Dermis blood vessel endothelial cell (primary cell): ENCODE measurements around the gene CACNA1S. TPM values are rescaled to one million over a fixed set of nuclear protein-coding genes. Genes with fewer than 3 reads are reported as not detected.

Source experiments
- DNase-seq: peaks from one replicate; pipeline ENCODE4 v3.0.0; 2010
- total RNA-seq: library from RNA; depleted of rRNA; stranded (reverse); fragments of >200 nt; gene quantifications from 2 replicates; pipeline ENCODE4 v1.2.3, GENCODE V29; 2014

CACNA1S gene
- total RNA-seq, 1 donor from 2014 or later: not detected

DNA sequence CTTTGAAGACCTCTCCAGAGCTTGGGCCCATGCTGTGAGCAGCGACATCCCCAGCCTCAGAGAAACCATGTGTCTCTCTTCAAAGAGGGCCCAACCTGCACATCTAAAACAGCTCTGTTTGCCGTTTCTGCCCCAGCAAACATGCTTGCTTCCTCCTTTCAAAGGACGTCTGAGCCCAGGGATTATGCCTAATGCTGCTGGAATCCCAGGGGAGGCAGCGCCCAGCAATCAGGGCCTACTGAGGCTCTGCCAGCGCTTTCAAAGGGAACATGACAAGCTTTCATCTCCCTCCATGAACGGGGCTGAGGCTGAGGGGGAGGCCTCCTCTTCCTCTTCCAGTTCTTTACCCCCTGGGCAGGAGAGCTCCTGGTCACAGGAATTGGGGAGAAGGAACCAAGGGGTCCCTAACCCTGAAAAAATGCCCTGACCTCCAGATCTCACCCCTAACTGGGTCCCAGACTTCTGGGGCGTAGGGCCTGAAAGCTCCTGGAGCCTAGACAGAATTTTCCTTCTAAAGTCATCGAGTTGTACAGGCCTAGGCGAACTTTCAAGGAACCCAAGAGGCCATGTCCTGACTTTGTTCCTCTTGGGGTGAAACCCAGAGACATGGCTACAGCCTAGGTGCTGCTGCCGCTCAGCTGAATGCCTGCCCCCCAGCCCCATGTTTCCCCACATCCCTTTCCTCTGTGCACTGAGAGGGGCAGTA lies 28.2 kb upstream of the CACNA1S start:
- DNase-seq: no peak

DNA sequence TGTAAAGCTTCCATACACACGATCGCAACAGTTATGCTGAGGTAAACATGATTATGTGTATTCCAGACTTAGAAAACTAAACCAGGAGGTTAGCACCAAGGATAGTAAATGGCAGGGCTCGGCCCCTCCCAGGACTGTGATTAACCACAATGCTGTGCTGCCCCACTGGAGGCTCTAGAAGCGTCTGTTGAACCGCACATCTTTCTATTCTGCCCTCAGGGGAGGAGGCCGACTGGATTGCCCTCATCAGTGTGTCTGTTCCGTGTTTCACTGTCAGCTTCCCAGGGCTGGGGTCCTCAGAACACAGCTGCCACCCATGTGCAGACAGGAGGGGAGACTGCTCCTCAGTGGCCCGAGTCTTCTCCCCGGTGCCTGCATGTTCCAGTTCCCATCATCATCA lies 27.5 kb upstream of the CACNA1S start:
- no peak for DNase-seq

GRCh38 chr1:201139306-201139705 lies 27.1 kb upstream of the CACNA1S start:
- no peak for DNase-seq

DNA sequence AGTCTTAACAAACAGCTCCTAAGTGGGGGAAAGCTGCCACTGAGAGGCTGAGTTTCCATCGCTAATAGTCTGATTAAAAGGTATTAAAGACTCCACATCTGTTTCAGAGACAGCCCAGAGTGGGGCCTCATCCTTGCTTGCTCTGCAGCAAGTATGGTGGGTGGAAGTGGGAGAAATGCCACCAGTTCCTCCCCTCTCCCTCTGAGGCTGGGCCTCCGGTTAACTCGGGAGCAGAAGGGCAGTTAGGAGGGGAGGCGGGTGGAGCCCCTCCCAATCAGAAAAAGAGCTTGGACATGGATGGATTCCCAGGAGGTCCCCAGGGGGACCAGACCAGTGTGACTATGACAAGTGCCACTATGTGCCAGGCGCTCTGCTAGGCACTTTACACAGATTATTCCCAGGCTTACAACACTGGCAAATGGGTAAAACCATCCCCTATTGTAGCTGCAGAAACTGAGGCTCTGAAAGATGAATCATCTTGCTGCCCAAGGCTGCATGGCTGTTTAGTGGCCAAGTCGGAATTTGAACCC lies 26.1 kb upstream of the CACNA1S start:
- no peak for DNase-seq

DNA sequence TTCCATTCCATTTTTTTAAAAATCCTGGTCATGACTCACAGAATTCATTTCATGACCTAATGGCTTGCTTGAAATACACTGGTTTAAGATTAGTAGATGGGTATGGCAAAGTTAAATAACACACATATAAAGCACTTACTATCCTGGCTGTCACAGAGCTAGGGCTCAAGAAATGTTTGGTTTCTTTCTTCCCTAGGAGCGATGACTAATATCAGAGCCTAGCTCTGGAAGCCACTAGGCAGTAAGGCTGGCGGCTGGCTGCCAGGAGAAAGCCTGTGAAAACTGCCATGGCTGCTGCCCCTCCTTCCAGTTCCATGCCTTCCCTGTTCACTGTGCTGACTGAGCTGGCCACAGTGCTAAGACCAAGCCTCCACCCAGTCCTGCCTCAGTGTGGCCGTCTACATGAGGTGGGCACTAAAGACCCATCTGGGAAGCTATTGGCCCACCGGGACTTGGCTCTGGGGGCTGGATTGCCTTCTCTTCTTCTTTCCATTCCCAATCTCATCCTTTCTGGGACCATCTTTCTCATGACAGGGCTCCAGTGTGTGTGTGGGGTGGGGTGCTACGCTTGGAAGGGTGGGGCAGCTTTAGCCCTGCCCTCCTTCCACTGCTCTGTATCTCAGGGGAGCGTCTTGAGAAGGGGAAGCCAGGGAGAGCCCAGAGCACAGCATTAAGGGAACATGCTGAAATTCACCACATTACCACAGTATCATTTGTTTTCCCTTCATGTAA lies 25.5 kb upstream of the CACNA1S start:
- peak; percentile 19 for DNase-seq

DNA sequence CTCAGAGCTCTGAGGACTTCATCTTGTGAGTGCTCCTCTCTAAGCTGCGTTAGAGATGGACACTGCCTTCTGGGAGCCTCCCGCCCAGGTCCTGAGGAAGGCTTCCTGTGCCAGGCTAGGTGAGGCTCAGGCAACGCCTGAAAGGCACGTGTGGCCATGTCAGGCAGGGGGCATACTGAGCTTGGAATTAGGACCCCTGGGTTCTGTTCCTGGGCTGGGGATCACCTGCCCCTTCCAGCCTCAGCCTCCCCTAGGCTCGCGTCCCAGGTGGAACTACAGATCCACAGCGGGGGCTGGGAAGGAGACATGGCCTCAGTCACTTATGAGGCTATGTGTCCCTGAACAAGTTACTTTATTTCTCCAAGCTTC lies 24.8 kb upstream of the CACNA1S start:
- DNase-seq: no peak

- no peak for DNase-seq
Observed at GRCh38 chr1:201136355-201137023, 24.3 kb upstream of the CACNA1S start.

GRCh38 chr1:201134405-201134804 lies 22.2 kb upstream of the CACNA1S start:
- DNase-seq: no peak

GRCh38 chr1:201131398-201131797 lies 19.2 kb upstream of the CACNA1S start:
- DNase-seq: no peak

GRCh38 chr1:201128962-201129361 lies 16.7 kb upstream of the CACNA1S start:
- no peak for DNase-seq

DNA sequence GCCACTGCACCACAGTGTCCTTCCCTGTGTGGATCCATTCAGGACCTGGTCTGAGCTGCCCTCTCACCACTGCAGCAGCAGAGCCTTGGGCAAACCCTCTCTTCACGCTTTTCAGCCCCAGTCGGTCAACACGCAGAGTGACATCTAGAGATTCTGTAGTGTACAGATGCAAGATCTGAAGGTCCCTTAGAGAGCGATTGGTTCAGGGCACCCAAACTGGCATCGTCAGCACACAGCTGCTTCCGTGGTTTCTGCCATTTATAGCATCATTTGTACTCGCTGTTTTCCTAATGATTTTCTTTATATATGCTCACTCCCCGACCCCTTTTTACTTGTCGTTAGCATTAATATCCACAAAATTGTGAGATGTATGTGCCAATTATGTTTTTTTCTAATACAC lies 16.2 kb upstream of the CACNA1S start:
- no peak for DNase-seq

GRCh38 chr1:201127755-201128455 lies 15.7 kb upstream of the CACNA1S start:
- no peak for DNase-seq

DNA sequence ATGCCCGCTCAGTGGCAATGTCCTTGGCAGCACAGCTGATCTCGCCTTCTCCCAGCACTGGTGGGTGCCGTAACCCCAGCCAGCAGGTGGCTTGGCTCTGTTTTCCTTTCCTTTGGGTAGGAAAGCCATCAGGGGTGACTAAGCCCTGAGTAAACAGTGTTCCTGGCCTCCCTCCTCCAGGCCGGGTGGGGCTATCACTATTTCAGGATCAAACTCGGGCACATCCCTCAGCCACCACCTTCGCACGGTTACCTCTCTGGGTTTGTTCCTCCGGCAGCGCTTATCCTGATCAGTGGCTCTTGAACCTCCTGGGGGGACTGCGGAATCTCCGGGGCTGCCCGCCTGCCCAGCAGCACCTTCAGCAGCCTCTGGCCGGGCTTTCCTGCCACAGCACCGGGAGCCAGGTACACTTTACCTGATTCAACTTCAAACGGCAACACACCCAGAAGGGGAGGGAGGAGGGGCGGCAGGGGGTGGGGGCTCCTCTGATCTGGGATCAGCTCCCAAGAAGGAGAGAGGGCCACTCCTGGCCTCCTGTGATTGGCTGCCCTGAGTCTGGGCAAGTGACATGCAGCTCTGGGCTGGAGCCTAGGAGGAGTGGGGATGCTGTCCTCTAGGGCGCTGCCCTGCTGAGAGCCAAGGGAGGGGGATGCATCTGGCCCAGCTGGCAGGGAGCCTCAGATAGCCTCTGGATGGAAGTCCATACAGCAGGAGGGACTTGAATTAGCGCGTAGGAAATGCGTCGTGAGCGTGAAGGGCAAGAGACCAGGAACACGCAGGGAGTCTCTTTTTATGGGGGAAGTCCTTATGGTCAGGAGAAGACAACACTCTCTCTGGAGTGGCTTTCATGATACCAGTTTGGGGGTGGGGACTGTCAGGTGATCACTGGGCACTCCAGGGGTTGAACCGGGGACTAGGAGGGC lies 14.9 kb upstream of the CACNA1S start, which contains the start of gene ASCL5:
Gene ASCL5, minus strand, starts transcription at position 353 of the 923 bp plus-strand sequence. CDS start 11,812 bp downstream, outside the sequence.
- DNase-seq: peak; percentile 39

DNA sequence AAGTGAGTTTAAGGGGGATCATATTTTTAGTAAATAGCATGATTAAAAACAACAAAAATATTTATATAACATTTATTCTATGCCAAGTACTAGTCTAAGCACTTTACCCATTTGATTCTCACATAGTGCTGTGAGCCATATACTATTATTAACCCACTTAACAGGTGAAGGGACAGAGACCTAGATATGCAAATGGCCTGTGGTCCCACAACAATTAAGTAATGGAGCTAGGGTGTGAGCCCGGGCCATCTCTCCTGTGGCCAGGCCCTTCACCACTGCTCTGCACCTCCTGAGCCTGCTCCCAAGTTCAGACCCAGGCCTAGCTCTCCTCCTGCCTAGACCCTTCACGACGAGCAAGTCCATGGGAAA lies 14.2 kb upstream of the CACNA1S start:
- no peak for DNase-seq

DNA sequence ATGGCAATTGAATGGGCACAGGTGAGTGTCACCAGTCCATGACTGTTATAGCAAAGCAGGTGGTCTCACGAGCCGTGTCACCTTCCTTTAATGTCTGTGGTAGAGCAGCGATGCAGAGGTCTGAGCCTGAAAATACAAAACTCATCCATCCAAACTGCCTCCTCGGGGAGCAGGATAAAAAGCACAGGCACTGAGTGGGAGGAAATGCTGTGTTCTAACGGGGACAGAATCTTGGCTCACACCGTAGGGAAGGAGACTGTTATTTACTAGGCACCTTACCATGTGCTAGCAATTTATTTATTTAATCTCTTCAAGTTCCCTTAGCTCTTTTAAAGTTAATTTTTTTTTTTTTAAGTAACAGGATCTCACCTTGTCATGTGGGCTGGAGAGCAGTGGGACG lies 13.6 kb upstream of the CACNA1S start:
- no peak for DNase-seq

DNA sequence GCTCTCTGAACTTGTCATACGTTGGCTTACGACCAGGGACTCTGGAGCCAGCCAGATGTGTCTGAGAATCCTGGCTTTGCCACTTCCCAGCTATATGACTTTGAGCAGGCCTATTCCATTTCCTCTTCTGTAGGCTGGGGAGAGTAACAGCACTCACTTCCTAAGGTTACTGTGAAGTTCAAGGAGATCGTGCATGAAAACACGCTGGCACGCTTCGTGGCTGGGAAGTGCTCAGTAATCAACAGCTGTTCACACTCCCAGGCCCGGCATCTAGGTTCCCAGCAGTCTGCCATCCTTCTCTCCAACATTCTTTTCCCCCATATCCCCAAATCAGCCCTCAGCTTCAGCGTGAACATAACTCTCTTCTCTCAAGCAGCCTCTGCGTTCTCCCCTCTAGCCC lies 12.8 kb upstream of the CACNA1S start:
- DNase-seq: peak; percentile 41

DNA sequence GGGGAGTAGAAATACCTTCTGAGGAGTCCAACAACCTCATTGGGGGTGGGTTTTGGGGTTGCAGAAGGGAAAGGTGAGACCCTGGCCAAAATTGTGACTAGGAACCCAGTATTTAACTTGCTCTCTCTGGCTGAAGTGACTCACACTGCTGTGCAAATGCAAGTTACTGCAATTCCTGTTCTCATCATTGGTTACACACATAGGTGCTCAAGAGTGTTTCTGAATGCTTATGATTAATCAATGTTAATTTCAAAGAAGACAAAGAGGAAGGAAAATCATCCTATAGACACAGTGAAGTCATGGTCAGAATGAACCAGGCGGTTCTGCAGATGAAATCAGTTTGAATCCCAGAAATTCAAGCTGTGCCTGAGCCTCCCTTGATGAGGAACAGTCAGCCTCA lies 11.6 kb upstream of the CACNA1S start:
- DNase-seq: no peak

DNA sequence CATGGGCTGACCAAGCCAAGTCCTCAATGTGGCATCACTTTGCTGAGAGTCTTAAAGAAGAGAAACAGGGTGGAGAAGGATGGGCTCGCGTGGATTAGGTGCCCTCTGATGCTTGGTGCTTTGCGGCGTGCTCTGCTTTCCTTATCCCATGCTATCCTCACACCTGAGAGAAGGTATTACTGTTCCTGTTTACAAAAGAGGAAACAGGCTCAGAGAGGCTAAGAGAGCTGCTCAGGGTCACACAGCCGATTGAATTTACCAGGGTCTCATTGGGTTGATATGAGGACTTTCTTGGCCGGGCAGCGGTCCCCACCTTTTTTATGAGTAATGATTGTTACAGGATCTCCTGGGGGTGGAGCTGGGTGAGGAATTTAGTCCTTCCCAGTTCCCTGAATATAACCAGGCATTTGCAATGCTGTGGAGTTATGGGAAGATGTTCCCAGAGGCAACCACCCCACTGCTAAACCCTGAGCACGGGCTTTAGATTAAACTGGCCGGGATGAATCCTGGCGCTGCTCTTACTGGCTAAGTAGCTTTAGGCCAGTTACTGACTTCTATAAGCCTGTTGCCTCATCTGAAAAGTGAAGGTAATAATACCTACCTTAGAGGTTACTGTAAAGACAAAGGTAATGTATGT lies 10.2 kb upstream of the CACNA1S start:
- DNase-seq: no peak

- DNase-seq: peak; percentile 66
Observed at GRCh38 chr1:201119206-201120197, 7.3 kb upstream of the CACNA1S start.

DNA sequence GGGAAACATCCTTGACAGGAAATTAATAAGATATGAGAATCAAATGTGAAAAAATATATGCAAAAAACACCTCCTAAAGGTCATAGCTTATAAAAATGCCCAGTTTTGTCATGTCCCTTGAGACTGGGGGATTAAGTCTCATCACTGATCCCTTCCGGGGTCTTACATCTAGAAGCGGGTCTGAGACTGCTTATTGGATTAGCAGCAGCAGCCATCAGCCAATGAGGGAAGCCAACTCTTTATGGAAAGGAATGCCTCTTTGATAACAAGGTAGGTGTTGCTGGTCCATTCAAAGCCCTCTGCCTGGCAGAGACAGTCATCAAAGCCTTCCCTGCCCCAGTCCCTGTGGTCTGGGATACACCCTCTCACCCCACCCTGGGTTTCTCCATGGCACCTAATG lies 3.9 kb upstream of the CACNA1S start:
- no peak for DNase-seq
